Effector CD4-positive, alpha-beta T cell (primary cell): ENCODE results near the gene CHN2.
"Not testable (repeated sequence)": the region's sequence is repeated elsewhere in the genome, so short reads cannot be mapped to it uniquely, and the experiment has no call there.

Experiments used
- DNase-seq: peaks from one replicate; pipeline ENCODE4 v3.0.0-alpha.2; 2020

The CHN2 gene

DNA sequence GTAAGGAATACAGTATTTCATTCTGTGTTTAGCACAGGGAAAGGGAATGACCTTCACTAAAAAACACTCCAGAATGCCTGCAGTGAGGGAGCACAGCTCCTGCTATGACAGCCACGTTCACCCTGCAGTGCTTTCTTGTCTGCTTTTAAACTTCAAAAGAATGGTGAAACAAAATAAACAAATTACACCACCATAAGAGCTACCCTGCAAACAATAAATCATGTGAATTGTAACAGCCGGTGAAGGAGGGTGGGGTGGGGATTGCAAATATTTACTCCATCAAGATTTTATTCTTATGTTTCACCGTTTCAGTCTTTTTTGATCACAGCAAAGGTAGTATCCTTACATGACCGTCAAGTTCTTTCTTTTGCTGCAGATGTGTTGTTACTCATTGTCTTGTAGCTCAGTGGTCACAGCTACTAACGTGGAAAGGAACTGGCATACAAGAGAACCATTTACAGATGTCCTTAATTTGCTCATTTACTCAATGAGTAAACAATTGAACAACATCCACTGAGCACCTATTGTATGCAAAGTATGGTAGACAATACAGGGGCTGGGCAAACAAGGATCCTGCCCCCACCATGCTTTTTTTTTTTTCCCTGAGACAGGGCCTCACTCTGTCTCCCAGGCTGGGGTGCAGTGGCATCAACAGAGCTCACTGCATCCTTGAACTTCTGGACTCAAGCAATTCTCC lies 4.1 kb upstream of the CHN2 start:
- DNase-seq, result no peak

DNA sequence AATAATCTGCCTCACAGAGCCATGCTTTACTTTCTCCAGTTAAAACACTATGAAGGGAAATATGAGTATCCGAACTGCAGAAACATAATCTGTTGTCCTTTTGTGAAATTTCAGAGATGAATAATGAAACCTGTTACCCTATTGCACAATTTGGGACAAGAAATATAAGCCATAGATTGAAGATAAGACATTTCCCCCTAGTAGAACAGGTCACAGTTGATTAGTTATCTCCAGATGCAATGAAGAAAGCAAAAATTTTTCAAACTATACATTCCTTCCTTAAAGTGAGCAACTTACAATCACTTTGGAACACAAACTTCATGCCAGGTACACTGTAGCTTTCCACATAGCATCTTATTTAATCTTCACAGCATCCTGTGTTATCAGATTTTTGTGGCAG lies 2.3 kb upstream of the CHN2 start:
- no peak for DNase-seq

DNA sequence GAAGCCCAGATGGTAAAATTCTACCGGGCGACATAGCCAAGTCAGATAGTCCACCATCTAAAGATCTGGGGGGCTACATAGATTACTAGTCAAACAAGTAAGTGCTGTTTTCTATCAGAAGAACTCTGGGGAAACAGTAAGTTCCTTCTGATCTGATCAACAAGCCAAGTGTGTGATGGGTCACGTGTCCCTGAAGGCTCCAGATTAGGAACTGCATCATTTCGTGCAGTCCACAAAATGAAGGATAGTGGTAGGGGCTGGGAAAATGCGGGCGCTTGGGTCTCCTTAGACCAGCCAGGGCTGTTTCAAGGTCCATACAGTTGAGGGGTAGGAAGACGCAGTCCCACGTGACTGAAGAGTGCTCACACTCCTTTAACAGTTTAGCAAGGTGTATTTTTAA lies 1.8 kb upstream of the CHN2 start:
- no peak for DNase-seq

- DNase-seq, result no peak
Measured at GRCh38 chr7:29193316-29194205, 1.0 kb upstream of the CHN2 start.

GRCh38 chr7:29194206-29194593 lies 375 bp upstream of the CHN2 start:
- DNase-seq, result no peak

- no peak for DNase-seq
Measured at GRCh38 chr7:29196191-29196590, 1.6 kb downstream of the CHN2 start.

GRCh38 chr7:29196971-29197595 lies 2.5 kb downstream of the CHN2 start:
- DNase-seq, result no peak

GRCh38 chr7:29197916-29198315 lies 3.3 kb downstream of the CHN2 start:
- no peak for DNase-seq

GRCh38 chr7:29199776-29200175 lies 5.2 kb downstream of the CHN2 start:
- no peak for DNase-seq

DNA sequence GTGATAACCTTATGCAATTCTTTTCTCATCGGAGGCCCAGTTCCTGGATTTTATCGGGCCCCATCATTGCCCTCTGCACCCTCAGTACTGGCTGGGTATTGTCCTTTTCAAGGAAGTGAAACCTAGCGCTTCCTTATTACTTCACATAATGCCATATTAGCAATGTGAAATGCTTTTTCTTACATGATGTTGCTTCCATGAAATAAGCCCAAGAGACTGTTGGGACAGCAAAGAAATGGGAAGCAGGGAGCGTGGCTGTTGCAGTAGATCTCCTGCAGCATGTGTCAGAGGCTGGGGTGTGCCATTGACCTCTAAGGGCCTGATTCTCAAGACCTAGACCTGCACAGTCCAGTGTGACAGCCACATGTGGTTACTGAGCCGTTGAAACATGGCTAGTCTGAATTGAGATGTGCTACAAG lies 8.1 kb downstream of the CHN2 start:
- DNase-seq, result no peak

GRCh38 chr7:29204491-29205272 lies 10.1 kb downstream of the CHN2 start:
- DNase-seq, result no peak

- no peak for DNase-seq
Measured at GRCh38 chr7:29207162-29207801, 12.7 kb downstream of the CHN2 start.

DNA sequence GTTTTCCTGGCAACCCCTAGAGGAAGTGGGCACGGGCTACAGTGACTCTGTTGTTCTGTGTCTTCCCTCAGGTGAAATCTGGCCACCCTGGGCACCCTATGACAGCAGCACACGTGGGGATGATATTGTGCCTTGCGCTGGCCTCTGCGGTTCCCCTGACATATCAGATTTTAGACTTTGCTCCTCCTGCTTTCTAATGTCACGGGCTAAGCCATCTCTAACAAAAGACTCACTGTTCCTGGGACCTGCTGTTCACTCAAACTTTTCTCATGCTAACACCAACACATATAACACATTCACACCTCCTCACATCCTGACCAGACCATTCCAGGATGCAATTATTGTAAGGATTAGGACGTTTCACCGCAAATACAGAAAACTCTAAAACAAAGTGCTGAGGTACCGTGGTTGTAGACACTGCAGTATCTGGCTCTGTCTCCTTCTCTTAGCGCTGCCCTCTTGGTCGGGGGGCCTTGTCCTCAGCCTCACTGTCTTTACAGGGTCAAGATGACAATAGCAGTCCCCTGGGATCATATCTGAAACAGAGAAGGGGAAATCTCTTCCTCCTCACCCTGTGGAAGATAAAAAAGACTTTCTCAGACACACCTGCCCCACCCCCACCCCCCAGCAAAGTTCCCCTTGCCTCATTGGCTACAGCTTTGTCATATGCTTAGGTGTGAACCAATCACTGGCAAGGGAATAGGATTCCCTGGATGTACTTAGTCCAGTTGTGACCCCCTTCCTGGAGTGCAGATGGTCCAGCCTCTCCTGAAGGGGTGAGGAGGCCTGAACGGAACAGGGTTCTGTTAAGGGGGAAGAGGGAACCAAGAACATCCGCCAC lies 14.1 kb downstream of the CHN2 start:
- DNase-seq, result no peak

DNA sequence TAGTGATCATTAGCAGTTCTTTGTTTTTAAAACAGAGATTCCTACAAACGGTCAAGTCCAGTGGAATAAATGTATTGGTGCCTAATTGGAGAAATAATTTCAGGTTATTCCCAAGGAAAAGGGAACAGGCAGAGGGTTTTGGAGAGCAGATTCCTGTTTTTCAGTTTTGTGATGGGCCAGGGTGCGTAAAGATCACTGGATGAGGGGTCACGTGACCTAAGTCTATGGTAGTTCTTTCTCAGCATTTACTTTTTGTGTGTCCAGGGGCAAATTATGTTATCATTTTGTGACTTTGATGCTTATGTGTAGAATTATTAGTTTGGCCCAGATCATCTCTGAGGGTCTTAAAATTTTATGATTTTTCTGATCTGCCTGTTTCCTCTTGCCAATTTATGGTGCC lies 15.2 kb downstream of the CHN2 start:
- DNase-seq, result no peak

DNA sequence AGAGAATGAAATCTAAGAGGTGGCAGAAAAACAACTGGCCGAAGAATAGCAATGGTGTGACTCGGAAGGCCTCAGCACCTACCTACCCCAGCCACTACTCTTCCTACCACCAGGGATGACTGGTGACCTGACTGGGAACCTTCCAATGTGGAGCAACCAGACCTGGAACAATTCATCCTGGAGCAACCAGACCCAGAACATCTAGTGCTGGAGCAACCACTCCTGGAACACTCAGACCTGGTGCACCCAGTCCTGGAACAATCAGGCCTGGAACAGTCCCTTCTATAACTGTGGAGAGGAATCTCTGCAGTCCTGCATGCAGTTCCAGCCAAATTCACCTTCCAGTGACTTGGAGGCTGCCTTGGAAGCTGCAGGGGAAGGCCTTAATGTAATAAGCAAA lies 18.2 kb downstream of the CHN2 start:
- not testable (repeated sequence) for DNase-seq

DNA sequence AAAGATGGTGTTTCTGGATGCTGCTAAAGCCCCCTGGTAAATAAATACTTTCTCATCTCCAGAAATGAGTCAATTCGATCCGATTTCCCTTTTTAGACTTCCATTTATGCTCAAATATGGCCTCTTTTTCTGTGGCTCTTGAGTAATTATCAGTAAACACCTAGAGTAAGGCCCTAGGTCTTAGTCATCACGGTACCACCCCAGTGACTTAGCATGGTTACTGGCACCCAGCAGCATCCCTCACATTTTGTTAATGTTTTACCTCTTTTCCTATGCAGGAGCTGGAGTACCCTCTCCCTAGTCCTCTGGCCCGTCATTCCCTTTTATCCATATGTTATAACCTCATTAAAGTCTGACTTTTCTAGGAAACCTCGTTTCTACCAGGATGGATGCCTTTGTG lies 19.5 kb downstream of the CHN2 start:
- DNase-seq, result no peak

GRCh38 chr7:29214816-29215215 lies 20.2 kb downstream of the CHN2 start:
- DNase-seq, result no peak

DNA sequence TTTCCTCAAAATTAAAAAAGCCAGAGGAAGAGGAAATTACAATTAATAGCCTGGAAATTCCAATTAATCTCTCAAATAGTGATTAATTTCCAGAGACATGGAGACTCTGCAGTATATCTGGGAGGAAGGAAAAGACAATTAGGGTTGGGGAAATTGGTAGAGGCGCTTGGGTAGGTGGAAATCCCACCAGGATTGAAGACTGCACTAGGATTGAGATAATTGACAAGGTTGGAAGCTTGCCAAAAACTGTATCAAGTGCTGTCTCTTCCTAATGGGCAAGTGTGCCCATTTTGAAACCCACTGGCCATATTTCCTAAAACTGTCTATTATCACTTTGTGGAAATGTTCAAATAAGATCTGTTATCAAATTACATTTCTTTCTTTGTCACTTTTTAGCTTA lies 21.6 kb downstream of the CHN2 start:
- no peak for DNase-seq

GRCh38 chr7:29217113-29217512 lies 22.5 kb downstream of the CHN2 start:
- no peak for DNase-seq

GRCh38 chr7:29224726-29225125 lies 30.2 kb downstream of the CHN2 start:
- no peak for DNase-seq

- no peak for DNase-seq
Measured at GRCh38 chr7:29228289-29229011, 33.9 kb downstream of the CHN2 start.
